ENCODE results near the gene HOXA11. TPM values are rescaled to one million over a fixed set of nuclear protein-coding genes. Genes with fewer than 3 reads are reported as not detected.

The HOXA11 gene
- polyA plus RNA-seq, 10 donors = 0.12 to 6.9 (median 2.4) TPM; not detected in 6

DNA sequence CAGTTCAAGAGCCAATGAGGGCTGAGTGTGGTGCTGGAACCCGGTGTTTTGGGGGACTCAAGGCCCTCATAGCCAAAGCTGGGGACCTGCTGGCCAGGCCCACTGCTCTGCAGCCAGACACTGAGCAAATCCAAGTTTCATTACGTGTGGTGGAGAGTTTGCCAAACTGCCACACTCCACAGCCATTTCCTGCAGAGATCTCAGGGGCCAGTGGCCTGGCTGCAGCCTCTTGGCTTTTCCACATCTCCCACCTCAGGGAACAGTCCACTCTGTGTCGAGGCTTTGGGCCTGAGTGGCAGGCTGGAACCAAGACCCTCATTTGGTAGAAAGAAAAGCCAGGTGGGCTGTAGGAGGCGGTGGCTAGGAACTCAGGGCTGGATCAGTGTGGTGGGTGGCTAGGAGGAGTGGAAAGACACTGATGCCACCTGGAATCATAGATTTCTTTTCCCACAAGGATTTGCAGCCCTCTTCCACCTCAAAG, 3.2 kb downstream of the HOXA11 start:
- peak in 1 of 3 donors; percentile 32 for DNase-seq

DNA sequence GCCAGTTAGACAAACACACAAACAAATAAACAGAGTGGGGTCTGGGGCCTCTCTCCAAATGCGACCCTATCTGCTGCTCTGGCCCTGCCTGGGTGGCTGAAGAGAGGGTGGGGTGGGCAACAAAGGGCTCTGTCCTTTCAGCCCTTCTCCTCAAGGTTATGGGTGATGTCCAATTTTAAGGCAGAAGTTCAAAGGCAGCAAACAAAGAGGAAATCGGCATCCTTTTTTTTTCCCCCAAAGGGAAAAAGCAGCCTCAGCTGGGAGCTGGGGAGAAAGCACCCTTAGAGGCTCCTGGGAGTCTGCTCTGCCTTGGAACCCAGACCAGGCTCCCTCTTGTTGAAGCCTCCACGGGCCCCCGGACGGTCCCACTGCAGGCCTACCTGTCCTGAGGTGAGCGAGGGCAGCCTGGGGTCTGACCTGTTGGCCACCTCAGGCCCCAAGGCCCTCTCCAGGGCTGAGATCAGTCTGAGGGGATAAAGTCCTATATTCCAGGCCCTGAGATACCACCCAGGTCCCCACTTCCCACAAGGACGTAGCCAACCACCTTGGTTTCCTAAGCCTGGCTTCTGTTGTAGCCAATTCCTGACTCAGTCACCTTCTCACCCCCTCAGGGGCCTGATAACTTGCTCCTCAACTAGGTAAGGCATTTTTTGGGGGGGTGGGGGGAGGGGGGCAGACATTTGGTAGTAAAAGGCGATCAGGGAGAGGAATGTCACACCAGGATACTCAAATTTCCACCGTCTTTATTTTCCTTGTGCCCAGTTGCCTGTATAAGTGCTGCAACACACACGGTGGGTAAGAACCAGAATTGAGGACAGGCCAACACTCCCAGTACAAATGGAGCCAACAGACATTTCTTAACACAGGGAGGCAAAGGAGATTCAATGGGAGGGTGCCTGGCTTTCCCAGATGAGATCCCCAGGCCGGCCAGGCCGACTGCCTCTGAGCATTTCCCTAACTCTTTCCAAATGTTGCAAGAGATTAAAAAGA, 4.3 kb downstream of the HOXA11 start:
- DNase-seq = peak in 1 of 3 donors; percentile 36

DNA sequence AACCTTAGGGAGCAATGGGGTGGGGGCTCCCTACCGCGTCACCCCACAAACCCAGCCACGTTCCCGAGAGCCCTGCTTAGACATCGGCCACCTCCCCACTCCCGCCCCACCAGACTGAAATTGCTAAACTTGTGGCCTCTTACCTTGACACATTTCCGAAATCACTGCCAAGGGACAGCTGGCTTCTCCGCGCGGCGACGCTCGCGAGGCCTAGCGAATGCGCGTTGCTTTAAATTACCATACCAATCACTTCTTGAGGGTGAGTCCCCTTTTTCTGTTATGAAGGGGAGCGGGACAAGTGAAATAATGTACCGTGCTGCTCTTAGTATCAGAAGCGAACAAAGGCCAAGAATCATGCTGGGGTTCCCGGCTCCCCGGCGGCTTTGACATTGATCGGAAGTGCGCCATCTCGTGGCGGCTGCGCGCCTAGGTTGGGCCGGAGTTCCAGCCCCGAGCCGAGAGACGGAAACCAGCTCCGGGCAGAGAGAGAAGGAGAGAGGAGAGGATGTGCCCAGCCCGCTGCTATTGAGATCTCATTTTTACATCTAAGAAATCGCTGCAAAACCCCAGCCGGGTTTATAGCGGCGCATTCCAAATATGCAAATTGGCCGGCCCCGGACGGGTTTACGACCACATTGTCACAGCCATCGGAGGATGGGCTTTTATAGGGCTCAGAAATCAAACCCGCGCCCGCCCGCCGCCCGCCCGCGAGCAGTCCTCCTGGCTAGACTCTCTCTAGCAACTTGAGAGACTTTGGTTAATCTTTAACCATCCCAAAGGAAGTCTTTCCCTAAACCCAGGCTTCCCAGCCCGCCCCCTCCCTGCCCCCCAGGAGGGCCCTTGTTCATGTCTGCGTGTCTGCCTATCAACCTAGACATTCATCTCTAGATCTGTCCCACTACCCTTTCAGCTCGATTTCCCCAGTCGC, 5.3 kb downstream of the HOXA11 start:
- peak in 2 of 3 donors; percentile 87 to 96 for DNase-seq

DNA sequence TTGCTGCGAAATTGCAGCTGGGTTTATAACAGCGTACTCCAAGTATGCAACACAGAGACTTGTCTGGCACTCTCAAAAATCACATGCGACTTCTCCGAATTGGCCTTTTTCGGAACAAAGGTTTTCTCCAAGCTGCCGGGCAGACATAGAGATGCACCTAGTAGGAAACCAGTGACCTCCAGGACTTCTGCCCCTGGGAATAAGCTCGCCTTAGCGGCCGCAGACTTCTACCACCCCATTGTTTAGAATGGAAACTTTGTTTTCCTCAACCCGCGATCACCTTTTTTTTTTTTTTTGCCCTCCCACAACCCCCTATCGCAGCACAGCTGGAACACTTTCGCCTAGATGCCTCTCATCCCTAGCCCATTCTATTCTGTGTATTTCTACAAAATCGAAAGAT, 6.0 kb downstream of the HOXA11 start:
- DNase-seq = no peak

DNA sequence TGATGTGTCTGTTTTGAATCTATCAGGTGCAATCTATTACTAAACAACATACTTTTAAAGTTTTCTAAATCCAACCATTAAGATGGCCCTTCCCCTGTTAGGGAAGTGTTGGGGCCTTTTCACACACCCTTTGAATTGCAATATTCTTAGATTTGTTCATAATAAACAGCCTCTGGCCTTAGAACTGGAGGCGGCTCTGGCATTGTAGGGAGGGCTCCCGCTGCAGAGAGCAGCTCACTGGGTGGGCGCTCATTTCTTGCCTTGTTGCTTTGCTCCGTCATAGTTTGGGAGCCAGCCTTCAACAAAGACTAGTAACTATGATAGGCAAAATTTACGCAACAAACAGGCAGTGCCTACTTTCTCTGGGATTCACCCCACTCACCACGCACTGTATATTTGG, 6.7 kb downstream of the HOXA11 start:
- peak in 1 of 3 donors; percentile 72 for DNase-seq

DNA sequence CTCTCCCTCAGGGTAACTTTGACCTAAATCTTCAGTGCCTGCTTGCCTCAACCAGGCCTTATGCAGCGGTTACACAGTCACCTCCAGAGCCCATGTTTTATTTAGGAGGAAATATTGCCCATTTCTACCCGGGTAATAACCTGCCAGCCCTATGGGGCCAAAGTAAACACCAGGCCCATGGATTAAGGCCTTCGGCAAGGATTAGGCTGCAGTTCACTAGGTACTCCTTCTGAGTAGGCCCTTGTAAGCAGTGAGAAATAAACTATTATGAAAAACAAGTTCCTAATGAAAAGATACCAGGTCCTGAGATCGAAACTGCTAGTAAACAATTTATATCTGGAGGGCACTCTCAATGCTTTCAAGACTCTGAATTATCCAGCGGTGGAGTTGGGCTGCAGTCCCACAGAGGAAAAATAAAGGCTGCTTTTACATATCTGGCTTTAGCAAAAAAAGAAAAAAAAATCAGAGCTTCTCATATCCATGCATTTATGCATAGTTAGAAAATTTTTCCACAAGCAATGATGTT, 7.2 kb downstream of the HOXA11 start:
- no peak for DNase-seq

DNA sequence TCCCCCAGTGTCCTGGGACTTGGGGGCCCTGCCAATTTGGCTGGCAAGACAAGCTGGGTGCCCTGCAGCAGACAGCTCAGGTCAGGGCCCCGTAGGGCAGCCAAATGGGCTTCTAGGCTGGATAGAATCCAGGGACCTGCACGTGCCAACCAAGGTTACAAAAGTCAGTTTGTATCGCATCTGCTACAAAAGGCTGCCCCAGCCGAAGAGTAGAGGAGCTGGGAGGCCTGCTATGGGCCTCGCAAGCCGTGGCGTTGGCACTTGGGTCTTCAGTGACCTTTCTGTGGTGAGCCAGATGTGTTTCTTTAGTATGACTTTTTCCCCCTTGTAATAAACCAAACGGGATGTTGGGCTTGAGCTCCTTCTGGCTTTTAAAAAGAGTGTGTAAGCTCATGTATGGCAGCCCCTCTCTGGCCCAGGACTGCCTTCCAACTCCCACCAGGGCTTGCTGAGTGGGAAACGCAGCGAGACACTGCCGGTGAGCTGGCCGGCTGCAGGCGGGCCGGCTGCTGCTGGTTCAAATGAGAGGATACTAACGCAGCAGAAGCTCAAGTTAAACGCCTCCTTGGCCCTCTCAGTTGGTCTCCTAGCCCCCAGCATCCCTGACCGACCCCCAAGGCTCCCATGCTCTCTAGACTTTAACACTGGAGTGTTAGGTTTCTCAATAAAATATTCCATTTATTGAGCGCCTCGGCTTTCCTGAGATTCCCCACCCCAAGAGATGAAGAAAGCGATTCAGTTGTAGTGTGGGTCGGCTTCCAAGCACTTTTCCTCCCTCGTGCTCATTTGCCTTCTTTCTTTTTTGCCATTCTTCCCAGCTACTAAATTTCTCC, 7.9 kb downstream of the HOXA11 start:
- peak in 1 of 3 donors; percentile 76 for DNase-seq

DNA sequence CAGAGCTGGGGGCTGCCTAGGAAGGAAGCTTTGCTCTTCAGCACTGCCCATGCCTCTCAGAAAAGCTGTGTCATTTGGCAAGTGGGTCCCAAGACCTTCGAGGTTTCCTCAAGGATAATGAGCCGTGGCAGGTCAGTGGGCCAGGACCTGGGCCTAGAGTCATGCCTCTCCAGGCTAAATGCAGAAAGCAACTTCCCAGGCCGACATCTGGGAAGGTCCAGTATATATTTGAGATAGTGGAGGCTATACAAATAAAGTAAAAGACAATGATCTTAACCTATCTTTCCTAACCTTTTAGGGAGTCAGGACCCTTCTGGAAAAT, 8.5 kb downstream of the HOXA11 start:
- no peak for DNase-seq

DNA sequence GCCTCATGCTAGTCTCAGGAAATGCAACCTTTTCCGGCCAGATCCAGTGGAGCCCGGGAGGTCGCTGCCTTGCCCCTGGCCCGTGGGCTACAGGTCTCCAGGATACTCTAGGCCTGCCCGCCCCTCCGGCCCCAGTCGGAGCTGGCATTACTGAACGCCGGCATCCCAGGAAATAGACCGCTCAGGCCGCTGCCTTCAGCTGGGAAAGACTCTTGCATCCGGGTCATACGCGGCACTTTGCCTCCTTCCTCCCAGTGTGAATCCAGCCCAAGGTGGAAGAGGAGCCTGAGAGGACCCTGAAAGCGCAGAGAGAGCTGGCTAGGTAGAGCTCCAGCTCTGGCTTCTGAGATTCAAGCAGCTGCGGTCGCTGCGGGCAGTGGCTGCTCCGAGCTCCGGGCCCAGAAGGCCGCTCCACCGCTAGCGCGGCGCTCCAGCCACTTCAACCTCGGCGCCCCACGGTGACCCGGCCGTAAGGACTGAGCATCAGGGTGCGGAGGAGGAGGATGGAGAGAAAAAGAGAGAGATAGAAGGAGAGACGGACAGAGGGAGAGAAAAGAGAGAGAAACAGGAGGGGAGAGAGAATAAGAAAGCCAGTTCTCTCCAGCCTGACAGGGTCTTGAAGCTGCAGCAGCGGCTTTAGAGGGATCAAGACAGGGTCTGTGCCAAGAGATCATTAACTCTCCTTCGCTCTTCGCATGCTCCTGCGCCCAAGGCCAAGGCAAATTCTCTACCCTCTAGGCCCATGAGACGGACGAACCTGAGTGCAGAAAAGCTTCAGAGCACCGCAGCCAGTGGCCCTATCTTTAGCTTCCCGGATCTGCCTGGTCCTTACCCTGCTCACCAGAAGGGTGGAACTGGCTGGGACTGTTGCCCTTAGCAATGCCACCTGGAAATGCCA, 9.2 kb downstream of the HOXA11 start:
- DNase-seq = peak in 1 of 3 donors; percentile 81

DNA sequence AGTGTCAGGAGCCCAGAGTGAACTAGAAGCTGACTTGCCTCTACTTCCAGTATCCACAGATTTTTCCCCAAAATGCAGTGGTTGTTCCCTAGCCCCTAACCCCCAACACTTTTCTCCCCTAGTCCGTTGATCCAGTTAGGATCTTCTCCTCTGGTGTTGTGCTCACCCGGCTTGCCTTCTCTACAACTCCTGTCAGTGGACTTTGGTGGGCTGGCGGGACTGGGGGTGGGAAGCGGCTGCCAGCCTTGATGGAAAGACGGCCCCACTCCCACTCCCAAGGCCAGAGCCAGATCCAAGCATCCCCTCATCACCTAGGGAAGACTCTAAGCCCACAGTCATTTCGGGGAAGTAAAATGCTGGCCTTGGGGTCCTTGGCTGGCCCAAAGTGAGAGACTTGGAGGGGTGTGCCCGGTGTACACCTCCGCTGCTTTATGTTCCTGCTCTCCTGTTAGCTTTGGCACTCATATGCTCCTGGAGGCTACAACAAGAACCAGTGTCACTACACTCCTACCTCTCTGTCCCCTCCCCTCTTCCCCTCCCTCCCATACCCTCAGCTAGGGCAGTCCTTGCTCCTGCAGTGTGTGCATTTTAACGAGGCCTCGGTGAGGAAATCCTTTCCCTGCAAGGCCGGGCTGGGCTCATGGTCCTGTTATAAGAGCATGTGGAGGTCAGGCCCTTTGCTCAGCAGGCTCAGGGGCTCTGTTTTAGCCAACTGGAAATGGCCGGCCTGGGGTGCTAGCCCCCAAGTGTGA, 10.0 kb downstream of the HOXA11 start:
- DNase-seq = peak in 1 of 3 donors; percentile 80

DNA sequence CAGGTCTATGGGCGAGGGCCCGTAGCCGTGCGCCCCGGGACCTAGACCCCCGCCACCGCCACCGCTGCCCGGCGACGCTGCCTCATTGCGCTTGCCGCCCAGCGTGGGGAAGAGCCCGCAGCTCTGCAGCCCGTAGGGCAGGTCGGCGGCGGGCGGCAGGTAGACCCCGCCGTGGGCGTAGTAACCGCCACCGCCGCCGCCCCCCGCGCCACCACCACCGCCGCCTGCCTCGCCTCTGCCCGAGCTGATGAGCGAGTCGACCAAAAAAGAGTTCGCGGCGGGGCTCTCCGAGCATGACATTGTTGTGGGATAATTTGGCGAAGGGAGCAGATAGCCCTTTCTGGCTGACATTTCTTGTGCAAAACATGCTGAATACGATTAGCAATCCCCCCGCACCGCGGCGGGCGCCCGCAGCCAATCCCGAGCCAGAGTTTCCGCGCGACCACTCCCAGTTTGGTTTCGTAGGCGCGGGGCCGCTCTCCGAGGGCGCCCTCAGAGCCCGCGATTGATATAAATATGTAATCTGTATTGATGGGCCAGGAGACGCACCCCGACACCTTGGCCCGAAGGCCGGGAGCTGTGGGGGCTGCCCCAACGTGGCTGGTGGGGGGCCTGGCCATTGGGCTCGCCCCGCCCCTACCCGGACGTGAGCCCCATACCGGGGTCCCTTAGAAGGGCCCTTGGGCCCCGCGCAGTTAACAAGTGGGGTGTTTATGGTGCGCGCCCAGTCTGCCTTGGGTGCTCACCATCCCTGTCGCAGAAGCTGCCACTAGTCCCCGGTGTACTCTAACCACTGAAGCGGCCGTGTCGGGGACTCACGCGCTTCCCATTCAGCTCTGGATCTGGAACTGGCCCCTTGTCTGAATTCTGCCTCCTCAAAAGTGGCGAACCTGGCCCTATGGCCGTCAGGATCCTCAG, 10.8 kb downstream of the HOXA11 start, which contains the start of gene HOXA10:
HOXA10 (minus strand) TSS at position 365 of the 918 bp plus-strand sequence; CDS start at position 351, 14 bp downstream.
- peak in 1 of 3 donors; percentile 93 for DNase-seq

DNA sequence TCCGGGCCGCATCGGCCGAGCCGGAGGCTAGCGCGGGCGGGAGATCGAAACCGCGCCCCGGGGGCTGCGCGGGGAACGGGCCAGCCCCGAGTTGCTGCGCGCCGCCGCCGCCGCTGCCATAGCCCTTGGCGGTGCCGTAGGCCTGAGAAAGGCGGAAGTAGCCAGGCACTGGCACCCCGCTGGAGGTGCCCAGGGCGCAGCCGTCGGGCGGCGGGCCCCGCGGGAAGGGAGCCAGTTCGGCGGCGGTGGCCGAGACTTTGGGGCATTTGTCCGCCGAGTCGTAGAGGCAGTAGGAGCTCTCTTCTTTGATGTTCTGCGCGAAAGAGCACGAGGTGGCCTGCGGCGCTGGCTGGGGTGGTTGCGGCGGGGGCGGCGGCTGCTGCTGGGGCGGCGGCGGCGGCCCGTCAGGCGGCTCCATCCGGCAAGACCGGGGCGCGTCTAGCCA, 11.5 kb downstream of the HOXA11 start:
- DNase-seq = no peak

DNA sequence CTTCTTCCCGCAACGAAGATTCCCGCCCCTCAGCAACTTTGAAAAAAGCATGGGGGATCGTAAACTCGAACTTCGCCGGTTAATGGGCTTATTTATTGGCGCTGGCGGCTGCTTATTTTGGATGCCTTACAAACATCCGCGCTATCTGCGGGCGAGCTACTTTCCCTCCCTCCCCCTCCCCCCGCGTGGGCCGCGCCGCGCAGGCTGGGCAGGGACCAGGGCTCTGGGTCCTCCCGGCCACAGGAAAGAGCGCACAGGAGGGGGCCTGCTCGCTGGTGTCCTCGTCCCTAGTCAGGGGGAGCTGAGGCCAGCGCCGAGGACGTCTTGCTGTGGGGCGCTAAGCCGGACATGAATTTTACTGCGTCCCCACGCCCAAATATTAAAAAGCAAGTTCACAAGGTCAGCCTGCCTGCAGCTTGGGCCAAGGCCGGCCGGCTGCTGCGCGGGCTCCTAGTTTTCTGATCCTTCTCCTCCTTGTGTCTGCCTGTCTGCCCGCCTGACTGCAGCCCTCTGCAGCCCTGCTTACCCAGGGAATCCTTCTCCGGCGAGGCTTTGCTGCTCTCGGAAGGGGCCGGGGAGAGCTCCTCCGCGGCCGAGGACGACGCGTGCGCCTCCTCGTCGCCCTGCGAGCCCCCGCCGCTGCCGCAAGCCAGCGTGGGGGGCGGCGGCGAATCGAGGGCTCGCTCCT, 12.1 kb downstream of the HOXA11 start:
- peak in 1 of 3 donors; percentile 93 for DNase-seq

DNA sequence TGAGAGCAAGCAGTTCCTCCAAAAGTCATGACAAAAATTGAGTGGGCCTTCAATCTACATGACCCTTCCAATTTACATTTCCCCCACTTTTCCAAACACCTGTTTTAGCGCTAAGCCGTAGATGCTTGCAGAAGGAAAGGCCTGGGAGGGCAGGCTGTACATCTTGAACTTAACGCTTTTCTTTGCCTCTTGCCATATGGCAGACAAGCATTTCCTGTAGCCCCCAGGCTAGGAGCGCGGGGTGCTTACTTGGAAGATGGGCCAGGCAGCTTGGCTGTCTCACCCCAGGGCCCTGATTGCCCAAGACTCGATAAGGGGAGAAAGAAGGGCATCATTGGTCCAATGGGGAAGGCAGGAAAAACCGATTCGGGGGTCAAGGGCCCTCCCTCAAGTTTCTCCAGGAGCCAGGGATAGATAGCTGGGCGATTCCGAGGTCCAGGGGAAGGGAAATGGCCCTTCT, 12.7 kb downstream of the HOXA11 start:
- peak in 1 of 3 donors; percentile 79 for DNase-seq

DNA sequence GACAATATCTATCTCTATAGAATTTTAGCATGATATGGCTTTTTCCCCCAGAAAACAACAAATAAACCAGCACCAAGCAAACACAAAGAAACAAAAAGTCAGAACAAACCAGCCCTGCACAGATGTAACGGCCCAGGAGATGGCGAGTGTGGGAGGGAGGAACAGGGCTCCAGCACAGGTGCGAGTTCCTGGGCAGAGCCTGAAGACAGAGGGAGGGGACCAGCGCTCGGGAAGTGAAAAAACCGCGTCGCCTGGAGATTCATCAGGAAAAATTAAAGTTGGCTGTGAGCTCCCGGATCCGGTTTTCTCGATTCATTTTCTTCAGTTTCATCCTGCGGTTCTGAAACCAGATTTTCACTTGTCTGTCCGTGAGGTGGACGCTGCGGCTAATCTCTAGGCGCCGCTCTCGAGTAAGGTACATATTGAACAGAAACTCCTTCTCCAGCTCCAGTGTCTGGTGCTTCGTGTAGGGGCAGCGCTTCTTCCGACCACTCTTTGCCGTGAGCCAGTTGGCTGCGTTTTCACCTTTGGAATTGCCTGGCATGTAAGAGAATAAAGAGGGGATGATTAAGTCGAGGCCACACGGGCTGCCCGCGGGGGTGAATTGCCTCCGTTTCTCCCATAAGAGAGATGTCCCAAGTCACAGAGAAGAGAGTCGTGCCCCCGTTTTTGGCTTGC, 13.3 kb downstream of the HOXA11 start:
- DNase-seq = peak in 1 of 3 donors; percentile 85

DNA sequence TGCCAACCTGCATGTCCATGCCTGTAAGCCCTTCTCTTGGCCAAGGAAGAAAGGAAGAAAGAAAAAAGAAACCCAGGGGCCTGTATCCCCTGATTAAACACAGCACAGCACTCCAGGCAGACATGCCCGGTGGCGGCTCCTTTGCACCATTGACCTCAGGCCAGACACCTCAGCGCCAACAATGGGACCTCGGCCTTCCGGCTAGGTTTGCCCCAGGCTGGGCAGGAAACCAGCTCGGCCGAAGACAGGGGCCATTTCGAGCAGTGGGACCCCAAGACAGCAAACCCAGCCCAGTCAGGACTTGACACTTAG, 13.8 kb downstream of the HOXA11 start:
- DNase-seq = no peak
